T1000 (cell line): ENCODE results near the gene IGF1.

Experiments used
- DNase-seq: peaks from one replicate; lab custom pipeline; 2025; ENCODE audit warnings: mixed read lengths; lab: John Stamatoyannopoulos, UW

The IGF1 gene

DNA sequence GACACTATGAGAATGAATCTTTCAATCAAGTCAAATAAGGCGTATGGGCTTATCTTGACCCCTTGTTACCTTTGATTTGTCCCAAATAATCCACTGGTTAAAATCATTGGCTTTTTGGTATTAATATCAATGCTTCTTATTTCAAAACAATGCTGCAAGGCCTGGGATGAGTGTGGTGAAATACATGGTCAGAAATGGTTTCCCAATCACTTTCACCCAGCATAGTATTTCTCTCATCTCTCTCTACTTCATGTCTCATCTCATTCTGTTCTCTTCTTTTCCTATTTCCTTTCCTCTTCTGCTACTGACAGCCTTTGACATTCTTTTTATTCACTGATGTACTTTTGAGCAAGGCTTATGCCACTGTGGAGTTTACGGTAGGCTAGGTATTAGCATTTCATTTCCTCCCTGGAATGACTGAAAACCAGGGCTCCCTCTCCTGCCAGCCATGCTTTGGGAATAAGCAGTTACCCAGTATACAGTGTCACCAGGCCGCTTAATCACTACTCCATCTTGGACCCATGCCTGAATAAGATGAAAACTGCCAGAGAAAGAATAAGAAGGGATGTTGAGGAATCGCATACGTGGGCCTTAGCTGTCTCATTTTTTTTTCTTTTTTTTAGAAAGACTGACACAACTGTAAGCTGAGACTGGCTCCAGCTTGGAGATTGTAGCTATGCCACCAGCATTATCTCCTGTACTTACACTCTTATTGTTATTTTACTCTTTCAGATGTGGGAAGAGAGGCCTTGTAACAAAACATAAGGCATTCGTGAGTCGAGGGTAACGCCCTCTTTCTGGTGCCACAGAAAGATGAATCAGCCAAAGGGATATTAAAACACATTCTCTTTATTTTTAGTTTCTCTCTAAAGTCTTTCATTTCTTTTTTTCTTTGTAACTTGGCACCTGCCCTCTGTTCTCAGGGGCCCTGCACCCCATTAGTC lies 53.5 kb downstream of the IGF1 start:
- no peak for DNase-seq

DNA sequence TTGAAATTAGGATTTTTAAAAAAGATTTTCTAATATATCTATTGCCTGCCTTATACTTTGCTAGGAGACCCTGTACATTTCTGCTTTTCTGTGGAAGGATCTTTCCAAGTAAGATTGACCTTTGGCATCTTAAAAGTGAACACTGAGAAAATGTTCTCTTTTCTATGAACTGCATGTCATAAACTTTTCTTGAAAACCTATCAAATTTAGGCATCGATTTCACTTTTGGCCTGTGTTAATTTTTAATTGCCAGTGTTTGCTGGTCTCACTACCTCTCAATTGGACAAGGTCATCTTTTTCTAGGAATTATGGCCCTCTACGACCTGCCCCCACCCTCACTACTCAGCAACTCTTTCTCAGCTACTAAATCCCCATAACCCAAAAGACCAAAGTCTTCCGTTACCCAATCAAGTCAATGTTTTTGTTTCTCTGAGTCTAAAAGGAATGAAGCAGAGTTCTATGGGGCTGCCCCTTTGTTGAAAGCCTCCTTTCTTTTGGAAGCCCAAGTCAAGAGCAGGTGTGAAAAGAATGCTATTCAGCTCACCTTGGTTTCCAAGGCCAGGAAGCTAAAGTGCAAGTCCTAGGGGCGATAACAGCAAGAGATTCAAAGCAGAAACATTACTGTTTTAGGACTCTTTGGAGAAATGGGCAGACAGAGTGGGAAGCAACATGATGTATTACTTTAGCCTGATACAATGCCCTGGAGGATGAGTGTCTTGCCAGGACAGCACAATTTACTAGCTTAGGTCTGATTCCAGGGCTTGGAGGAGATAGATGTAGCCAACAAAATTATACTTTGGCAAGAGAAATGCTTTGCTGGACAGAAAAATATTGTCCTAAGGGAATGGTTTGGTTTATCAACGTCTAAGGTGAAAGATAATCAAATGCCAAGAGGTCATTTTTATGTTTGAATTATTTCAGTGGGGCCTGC lies 55.0 kb downstream of the IGF1 start:
- no peak for DNase-seq

- DNase-seq = no peak
These were observed 56.9 kb downstream of the IGF1 start for GRCh38 chr12:102423462-102423861.

DNA sequence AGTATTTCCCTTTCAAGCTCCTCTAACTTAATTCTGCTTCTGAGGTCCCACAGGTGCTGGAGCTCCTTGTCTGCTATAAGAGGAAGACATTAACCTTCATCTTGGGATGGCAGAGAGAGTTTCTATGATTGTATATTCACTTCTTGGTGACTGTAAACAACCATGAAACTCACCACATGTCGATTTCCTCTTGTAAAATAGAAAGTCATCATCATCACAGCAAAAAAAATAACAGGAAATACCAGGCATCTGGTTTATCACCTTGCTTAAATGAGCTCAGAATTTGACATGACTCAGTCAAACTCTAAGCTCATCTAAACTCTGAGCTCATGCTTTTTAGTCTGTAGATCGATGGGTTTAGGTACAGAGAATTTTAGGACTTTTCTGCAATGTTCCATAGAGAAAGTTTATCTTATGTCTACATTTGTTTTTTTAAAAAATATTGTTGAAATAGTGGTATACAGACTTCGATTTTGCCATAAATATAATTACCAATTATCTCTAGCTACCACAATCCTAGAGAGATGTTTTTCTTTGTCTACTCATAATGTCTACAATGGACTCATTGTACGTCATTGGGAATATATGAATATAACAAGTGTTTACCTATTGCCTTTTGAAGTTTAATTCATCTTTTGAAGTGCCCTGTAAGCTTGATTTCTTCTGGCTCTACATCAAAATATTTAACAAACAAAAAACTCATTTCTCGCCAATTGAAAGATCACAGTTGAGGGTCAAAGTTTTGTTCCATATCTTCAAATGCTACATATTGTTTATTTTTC lies 58.4 kb downstream of the IGF1 start:
- no peak for DNase-seq

GRCh38 chr12:102419094-102419764 lies 61.1 kb downstream of the IGF1 start:
- DNase-seq = no peak

DNA sequence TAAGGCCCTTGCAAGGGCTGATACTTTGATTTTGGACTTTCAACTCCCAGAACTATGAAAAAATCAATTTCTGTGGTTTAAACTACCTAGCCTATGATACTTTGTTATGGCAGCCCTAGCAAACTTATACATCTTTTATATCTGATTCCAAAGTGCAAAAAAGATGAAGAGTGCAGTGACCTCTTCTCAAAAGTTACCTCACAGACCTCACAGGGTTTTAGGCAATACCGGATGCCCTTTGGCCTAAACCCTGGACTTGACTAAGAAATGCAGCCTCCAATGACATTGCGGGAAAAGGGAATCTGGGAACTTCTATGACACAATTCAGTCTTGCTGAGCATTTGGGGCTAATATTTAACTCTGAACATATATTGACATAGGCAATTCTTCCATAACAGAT lies 63.3 kb downstream of the IGF1 start:
- no peak for DNase-seq

DNA sequence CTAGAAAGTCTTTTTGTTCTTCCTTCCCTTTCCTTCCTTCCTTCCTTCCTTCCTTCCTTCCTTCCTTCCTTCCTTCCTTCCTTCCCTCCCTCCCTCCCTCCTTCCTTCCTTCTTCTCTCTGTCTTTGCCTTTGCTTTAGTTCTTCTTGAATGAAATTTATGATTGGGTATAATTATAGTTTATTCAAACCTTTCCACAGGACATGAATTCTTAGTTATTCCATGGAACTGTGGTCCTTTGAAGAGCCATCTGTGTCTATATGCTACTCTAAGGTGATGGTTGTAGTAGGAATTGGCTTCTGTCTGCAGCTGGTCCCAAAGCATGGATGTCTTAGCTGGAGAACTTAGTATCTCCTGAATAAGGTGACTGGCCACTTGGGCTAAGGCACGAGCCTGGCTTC lies 64.8 kb downstream of the IGF1 start:
- no peak for DNase-seq

DNA sequence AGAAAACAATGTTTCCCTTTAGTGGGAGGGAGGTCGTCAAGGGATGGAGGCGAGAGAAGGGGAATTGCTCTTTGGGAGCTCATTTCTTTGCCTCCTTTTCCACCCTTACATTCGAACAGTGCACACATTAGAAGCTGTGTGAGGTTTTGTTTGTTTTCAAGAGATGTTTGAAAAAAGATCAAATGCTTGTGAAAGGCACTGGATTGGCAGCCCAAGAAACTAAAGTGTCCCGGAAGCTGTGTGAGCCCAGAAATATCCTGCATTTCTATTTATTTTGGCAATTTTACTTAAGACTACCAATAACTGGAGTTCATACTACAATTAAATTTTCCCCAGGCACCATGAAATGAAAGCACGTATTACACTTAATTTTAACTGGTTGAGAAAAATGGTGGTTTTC lies 67.0 kb downstream of the IGF1 start:
- DNase-seq = no peak

DNA sequence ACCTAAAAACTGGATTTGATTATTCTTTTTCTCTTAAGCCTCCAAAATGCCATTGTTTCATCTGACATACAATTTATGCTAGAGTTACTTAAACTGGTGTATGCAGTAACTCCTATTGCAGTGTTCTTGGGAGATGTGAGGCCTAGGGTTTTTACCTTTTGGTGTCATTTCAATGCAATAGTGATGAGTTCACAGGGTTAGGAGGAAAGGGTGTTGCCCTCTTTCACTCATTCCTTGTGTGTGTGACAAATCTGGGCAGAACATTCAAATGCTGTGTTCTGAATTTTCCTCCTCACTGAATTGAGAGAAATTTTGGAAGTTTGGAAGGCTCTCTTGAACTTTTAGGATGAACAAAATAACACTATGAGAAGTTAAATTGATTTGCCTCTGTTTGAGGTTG lies 69.9 kb downstream of the IGF1 start:
- no peak for DNase-seq

DNA sequence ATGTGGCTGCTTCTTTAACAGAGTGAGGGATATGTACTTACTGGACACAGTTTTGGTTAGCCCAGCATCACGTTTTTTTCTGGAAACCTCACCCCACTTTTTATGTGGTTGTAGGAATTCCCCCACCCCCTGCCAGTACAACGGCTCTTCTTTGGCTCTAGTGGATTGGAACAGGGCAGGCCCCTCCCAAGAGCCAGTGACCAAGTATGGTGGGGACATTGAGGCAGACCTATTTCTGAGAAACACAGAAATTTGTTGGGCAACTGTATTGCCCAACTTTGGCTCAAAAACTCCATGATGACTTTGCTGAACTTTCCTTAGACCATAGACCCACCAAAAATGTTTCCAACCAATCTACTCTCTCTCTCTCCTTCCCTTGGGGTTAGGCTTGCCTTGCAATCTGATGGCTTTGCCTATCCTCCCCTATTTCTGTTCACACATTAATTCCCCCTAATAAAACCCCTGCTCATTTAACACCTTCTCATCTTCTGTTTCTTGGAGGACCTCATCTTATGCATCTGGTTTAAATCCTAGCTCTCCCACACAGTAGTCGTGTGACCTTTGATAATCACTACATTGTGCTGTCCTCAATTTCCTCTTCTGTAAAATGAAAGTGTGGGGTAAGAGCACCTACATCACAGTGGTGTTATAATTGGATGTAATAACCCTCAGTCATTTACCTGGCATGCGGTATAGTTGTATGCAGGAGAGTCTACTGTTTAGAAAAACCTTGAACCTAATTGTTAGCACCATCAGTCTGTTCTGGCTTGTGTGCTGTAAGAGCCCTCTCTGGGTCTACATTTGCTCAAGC lies 71.7 kb downstream of the IGF1 start:
- no peak for DNase-seq

DNA sequence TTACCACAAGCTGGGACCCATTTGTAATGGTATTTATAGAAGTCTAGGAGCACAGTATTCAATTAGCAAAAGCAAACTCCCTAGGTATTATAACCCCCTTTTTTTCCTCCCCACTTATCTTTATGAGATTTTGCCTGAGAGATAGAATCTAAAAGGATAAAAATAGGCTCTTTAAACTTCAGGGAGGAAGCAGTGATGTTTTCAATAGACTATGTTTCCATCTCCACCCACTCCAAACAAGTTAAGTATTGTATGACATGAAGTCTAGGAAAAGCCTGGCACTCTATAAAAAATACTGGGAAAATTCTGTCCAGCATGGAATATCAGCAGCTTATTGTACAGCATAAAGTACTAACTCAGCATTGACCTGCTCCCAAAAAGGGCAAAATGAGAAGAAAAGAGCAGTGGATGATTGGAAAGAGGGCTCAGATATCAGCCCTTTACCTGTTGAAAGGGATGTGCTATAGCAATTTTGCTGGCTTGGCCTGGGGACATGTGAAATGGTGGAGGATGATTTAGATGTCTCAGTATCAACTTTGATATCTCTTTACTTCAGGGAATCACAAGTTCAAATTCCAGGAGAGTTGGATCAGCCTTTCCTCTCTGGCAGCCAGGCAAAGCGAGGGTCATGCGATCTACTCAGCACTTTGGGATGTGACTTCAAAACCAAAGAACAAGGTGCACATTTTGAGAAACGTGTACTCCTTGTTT lies 72.4 kb downstream of the IGF1 start:
- no peak for DNase-seq

- no peak for DNase-seq
These were observed 74.3 kb downstream of the IGF1 start for GRCh38 chr12:102406033-102406584.

DNA sequence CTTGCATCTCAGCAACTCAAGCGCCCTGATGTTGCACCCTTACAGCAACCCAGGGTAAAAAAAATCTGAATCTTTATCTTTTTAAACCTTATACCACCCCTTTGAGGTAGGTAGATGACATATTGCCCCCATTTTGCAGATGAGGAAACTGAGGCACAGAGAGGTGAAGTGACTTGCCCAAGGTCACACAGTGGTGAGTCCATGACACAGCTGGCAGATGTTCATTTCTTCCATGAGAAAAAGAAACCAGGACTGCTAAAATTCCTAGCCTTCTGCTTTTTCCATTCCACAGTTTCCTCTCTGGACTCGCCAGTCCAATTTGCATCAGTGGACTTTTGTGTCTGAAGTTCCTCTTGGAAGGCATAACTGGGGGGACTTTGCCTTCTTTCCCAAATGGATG lies 79.3 kb downstream of the IGF1 start:
- no peak for DNase-seq

- DNase-seq = no peak
These were observed 80.7 kb downstream of the IGF1 start for GRCh38 chr12:102399653-102400052.

DNA sequence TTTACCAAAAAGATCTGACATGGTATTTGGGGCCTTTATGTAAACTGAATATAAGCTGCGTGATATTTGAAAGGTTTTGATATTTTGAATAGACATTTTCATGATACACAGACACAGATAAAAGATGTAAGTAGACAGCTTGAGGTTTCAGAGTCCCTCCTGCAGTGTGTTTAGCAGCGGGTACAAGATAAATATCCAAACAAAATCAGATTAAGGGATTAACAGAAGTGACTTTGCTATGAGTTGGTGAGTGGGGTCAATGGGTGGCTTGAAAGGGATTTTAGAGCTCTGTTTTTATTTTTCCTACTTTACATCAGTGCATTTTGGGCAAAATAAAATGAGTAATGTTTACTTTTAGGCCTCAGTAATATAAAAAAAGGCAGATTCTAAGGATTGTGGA lies 84.1 kb downstream of the IGF1 start:
- no peak for DNase-seq

DNA sequence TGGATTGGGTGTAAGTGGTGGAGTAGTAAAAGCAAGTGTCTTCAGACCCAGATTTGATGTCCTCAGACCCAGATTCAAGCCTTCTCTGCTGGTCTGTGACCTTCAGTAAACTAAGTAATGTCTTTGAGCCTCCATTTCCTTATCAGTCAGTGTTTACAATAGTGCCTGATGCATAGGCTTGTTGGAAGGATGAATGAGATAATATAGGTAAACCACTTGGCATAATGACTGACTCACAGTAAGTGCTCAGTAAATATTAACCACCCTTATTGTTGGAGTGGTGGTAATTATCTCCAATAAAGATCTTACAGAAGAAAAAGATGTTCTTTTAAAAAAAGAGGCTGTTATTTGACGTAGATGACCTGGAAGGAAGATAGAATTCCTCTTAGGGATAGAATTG lies 86.2 kb downstream of the IGF1 start:
- no peak for DNase-seq

DNA sequence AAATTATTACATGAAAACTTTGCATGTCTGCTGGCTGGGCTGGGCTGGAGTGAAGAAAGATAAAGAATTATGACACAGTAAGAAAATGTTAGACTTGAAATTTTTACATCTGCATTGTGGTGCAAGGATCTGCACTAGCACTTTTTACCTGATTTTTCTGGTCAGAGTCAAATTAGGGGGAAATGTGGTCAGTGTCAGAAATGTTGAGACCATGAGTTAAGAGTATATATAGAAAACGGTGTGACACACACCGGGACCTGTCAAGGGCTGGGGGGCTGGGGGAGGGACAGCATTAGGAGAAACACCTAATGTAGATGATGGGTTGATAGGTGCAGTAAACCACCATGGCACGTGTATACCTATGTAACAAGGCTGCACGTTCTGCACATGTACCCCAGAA lies 90.3 kb downstream of the IGF1 start:
- DNase-seq = no peak

DNA sequence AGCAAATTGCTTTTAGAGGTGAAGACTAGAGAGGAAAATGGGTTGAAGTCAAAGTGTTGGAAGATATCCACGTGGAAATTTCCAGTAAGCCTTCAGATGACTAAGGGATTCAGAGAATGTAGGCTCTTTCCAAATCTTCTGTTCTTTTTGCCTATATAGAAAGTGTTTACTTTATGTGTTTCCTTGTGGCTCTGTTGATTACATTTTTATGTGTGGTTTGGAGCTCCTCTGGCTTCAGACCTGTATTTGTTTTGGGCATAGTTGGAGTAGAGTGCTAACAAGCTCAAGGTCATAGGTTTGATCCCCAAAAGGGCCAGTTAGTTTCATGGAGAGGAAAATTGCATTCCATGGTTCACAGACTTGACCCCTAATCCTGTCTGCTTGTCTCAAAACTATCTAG lies 91.9 kb downstream of the IGF1 start:
- DNase-seq = no peak

GRCh38 chr12:102385343-102385742 lies 95.0 kb downstream of the IGF1 start:
- DNase-seq = no peak
